Measurements from ENCODE around the gene LTA. TPM values are rescaled to one million over a fixed set of nuclear protein-coding genes. Genes with fewer than 3 reads are reported as not detected.

Gene LTA
- total RNA-seq, 1 experiment from 2014 or later, result not detected

GRCh38 chr6:31559606-31559957, 12.5 kb upstream of the LTA start:
- no peak for DNase-seq (ENCODE audit: low read depth, low spot score)
- in situ Hi-C loops (cut with HindIII; ENCODE audit: low pct_unique_long_range_greater_than_20kb, low sequenced_read_pairs), result no loop called here

DNA sequence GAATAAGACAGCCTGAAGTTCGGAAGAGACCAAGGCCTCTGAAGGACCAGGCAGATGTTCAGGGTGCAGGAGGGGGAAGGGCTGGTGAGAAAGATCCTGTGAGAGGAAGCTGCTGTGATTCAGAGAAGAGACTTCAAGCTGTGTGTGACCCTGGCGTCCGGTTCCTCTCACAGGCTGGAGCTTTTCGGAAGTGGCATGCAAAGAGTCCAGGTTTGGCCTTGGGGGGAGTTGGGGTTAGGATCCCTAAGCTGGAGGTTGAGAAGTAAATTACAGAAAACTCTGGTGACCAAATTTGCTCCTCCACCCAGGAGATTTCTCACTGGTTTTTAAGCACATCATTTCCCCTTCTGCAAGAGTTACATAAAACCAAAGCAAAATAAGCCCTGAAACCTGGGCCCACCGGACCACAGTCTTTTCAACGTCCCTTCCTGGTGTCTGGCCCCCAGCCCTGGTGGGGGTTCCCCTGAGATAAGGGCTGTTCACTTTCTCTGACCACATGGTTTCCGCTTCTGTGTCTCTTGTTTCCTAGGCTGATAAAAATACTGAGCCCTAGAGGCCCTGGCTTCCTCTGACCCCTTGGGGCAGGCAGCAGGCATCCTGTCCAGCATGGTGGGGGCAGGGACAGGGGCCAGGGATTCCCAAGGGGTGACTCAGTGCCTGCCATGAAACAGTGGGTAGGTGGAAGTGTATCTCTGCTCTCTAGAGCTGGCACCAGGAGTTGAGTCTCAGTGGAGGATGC, 12.0 kb upstream of the LTA start:
- no peak for DNase-seq (ENCODE audit: low read depth, low spot score)
- in situ Hi-C loops (cut with HindIII; ENCODE audit: low pct_unique_long_range_greater_than_20kb, low sequenced_read_pairs), result no loop called here

DNA sequence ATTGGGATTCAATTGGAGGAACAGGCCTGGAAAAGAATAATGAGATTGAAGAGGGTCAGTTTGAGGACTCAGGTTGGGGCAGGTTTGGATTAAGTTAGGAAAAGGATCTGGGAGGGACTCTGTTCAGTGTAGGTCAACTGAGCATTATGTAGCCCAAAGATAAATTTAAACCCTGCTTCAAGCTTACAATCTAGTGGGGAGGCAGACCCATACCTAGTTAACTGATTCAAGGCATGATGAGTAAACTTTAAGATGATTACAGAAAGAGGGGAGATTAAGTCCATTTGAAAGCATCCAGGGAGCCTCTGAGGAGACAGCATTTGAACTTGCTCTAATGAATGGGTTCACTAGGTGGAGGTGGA, 11.4 kb upstream of the LTA start:
- DNase-seq (ENCODE audit: low read depth, low spot score), result no peak
- in situ Hi-C loops (cut with HindIII; ENCODE audit: low pct_unique_long_range_greater_than_20kb, low sequenced_read_pairs), result no loop called here

- in situ Hi-C loops (cut with HindIII; ENCODE audit: low pct_unique_long_range_greater_than_20kb, low sequenced_read_pairs), result no loop called here
- no peak for DNase-seq (ENCODE audit: low read depth, low spot score)
These were observed 4.3 kb upstream of the LTA start for GRCh38 chr6:31567531-31568370.

GRCh38 chr6:31568537-31568961, 3.5 kb upstream of the LTA start:
- no peak for DNase-seq (ENCODE audit: low read depth, low spot score)
- in situ Hi-C loops (cut with HindIII; ENCODE audit: low pct_unique_long_range_greater_than_20kb, low sequenced_read_pairs), result no loop called here

DNA sequence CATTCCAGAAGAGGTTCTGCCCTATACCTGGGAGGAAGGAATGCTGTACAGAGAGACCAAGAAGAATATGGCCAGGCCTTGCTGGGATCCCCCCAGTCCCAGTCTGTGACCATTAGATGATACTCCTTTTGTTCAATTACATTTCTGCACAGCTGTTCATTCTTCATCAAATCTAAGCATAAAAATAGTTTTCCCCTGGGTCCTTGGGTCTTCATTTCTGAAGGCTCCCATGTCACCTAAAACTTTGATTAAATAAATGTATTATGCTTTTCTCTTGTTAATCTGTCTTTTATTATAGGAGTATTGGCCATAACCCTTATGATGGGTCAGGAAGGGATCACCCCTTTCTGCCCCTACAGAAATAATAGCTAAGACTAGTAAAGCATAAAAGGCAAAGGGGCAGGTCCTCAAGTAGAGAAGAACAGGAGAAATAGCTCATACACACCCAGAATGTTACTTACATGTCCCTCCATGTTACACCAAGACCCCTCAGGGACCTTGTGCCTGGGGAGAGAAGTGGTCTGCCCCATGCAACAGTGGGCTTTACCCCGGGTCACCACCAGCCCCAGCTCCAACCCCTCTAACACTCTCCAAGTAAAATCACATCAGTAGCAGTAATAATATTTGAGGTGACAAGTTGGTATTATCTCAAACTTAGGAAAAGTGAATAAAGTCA, 2.1 kb upstream of the LTA start:
- in situ Hi-C loops (cut with HindIII; ENCODE audit: low pct_unique_long_range_greater_than_20kb, low sequenced_read_pairs), result no loop called here
- no peak for DNase-seq (ENCODE audit: low read depth, low spot score)

- in situ Hi-C loops (cut with HindIII; ENCODE audit: low pct_unique_long_range_greater_than_20kb, low sequenced_read_pairs), result no loop called here
- DNase-seq (ENCODE audit: low read depth, low spot score), result no peak
These were observed 1.4 kb downstream of the LTA start for GRCh38 chr6:31573239-31574105.

DNA sequence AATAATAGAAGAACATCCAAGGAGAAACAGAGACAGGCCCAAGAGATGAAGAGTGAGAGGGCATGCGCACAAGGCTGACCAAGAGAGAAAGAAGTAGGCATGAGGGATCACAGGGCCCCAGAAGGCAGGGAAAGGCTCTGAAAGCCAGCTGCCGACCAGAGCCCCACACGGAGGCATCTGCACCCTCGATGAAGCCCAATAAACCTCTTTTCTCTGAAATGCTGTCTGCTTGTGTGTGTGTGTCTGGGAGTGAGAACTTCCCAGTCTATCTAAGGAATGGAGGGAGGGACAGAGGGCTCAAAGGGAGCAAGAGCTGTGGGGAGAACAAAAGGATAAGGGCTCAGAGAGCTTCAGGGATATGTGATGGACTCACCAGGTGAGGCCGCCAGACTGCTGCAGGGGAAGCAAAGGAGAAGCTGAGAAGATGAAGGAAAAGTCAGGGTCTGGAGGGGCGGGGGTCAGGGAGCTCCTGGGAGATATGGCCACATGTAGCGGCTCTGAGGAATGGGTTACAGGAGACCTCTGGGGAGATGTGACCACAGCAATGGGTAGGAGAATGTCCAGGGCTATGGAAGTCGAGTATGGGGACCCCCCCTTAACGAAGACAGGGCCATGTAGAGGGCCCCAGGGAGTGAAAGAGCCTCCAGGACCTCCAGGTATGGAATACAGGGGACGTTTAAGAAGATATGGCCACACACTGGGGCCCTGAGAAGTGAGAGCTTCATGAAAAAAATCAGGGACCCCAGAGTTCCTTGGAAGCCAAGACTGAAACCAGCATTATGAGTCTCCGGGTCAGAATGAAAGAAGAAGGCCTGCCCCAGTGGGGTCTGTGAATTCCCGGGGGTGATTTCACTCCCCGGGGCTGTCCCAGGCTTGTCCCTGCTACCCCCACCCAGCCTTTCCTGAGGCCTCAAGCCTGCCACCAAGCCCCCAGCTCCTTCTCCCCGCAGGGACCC, 2.3 kb downstream of the LTA start:
- in situ Hi-C loops (cut with HindIII; ENCODE audit: low pct_unique_long_range_greater_than_20kb, low sequenced_read_pairs), result no loop called here
- no peak for DNase-seq (ENCODE audit: low read depth, low spot score)

GRCh38 chr6:31575335-31575901, 3.3 kb downstream of the LTA start, which contains the start of gene TNF:
TNF (plus strand) TSS chr6:31575565; CDS start chr6:31575742, 177 bp downstream.
- in situ Hi-C loops (cut with HindIII; ENCODE audit: low pct_unique_long_range_greater_than_20kb, low sequenced_read_pairs), result no loop called here
- no peak for DNase-seq (ENCODE audit: low read depth, low spot score)

DNA sequence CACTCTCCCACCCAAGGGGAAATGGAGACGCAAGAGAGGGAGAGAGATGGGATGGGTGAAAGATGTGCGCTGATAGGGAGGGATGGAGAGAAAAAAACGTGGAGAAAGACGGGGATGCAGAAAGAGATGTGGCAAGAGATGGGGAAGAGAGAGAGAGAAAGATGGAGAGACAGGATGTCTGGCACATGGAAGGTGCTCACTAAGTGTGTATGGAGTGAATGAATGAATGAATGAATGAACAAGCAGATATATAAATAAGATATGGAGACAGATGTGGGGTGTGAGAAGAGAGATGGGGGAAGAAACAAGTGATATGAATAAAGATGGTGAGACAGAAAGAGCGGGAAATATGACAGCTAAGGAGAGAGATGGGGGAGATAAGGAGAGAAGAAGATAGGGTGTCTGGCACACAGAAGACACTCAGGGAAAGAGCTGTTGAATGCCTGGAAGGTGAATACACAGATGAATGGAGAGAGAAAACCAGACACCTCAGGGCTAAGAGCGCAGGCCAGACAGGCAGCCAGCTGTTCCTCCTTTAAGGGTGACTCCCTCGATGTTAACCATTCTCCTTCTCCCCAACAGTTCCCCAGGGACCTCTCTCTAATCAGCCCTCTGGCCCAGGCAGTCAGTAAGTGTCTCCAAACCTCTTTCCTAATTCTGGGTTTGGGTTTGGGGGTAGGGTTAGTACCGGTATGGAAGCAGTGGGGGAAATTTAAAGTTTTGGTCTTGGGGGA, 4.0 kb downstream of the LTA start:
- in situ Hi-C loops (cut with HindIII; ENCODE audit: low pct_unique_long_range_greater_than_20kb, low sequenced_read_pairs), result no loop called here
- DNase-seq (ENCODE audit: low read depth, low spot score), result no peak

DNA sequence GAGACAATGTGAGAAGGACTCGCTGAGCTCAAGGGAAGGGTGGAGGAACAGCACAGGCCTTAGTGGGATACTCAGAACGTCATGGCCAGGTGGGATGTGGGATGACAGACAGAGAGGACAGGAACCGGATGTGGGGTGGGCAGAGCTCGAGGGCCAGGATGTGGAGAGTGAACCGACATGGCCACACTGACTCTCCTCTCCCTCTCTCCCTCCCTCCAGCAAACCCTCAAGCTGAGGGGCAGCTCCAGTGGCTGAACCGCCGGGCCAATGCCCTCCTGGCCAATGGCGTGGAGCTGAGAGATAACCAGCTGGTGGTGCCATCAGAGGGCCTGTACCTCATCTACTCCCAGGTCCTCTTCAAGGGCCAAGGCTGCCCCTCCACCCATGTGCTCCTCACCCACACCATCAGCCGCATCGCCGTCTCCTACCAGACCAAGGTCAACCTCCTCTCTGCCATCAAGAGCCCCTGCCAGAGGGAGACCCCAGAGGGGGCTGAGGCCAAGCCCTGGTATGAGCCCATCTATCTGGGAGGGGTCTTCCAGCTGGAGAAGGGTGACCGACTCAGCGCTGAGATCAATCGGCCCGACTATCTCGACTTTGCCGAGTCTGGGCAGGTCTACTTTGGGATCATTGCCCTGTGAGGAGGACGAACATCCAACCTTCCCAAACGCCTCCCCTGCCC, 4.9 kb downstream of the LTA start:
- in situ Hi-C loops (cut with HindIII; ENCODE audit: low pct_unique_long_range_greater_than_20kb, low sequenced_read_pairs), result no loop called here
- DNase-seq (ENCODE audit: low read depth, low spot score), result no peak

DNA sequence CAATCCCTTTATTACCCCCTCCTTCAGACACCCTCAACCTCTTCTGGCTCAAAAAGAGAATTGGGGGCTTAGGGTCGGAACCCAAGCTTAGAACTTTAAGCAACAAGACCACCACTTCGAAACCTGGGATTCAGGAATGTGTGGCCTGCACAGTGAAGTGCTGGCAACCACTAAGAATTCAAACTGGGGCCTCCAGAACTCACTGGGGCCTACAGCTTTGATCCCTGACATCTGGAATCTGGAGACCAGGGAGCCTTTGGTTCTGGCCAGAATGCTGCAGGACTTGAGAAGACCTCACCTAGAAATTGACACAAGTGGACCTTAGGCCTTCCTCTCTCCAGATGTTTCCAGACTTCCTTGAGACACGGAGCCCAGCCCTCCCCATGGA, 5.5 kb downstream of the LTA start:
- DNase-seq (ENCODE audit: low read depth, low spot score), result no peak
- in situ Hi-C loops (cut with HindIII; ENCODE audit: low pct_unique_long_range_greater_than_20kb, low sequenced_read_pairs), result no loop called here

DNA sequence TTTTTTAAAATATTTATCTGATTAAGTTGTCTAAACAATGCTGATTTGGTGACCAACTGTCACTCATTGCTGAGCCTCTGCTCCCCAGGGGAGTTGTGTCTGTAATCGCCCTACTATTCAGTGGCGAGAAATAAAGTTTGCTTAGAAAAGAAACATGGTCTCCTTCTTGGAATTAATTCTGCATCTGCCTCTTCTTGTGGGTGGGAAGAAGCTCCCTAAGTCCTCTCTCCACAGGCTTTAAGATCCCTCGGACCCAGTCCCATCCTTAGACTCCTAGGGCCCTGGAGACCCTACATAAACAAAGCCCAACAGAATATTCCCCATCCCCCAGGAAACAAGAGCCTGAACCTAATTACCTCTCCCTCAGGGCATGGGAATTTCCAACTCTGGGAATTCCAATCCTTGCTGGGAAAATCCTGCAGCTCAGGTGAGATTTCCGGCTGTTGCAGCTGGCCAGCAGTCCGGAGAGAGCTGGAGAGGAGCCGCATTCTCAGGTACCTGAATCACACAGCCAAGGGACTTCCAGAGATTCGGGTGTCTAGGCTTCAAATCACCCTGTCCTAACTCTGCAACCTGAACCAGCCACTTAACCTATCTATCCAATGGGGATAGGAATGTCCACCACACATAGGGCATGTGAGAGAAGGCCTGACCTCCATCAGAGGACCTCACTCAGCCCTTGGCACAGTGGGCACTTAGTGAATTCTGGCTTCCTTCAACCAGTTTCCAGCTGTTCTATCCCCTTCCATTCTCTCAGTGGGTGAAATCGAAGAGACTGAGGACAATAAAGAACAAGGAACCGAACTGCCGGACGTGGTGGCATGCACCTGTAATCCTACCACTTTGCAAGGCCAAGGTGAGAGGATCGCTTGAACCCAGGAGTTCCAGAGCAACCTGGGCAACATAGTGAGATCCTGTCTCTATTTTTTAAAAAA, 6.4 kb downstream of the LTA start:
- no peak for DNase-seq (ENCODE audit: low read depth, low spot score)
- in situ Hi-C loops (cut with HindIII; ENCODE audit: low pct_unique_long_range_greater_than_20kb, low sequenced_read_pairs), result no loop called here

DNA sequence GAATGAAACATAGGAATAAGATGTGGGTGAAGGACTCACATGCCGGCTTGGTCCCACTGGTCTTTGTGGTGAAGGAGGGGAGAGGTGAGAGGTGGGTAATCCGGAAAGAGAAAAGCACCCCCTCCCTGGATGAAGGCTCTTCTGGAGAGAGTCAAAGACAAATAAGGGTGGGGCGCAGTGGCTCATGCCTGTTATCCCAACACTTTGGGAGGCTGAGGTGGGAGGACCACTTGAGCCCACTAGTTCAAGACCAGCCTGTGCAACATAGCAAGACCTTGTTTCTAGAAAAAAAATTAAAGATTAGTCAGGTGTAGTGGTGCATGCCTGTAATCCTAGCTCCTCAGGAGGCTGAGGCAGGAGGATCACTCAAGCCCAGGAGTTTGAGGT, 7.0 kb downstream of the LTA start:
- no peak for DNase-seq (ENCODE audit: low read depth, low spot score)
- in situ Hi-C loops (cut with HindIII; ENCODE audit: low pct_unique_long_range_greater_than_20kb, low sequenced_read_pairs), result no loop called here

Measured in SK-MEL-5 (cell line).